Mucosa of descending colon (tissue), 3 donors: ENCODE data around the gene CDC42BPG. TPM values are rescaled to one million over a fixed set of nuclear protein-coding genes. Genes with fewer than 3 reads are reported as not detected.

Experiments used
- ATAC-seq: fragments of 200-7000 bp; cut with Tn5 transposase; one replicate; pipeline ENCODE4 v1.9.1; 2020; ENCODE audit warnings: mild to moderate bottlenecking, moderate library complexity
- DNase-seq, 3 donors: peaks; one replicate each; pipeline ENCODE4 v3.0.0-alpha.2; 2020
- H3K36me3 ChIP-seq: fragments of 200-600 bp; one replicate; pipeline ENCODE4 v1.8.0; 2021; ENCODE audit warnings: low read depth, mild to moderate bottlenecking
- H3K4me1 ChIP-seq: fragments of 200-600 bp; one replicate; pipeline ENCODE4 v1.8.0; 2021; ENCODE audit warnings: low read depth, mild to moderate bottlenecking
- H3K4me3 ChIP-seq: fragments of 200-600 bp; one replicate; pipeline ENCODE4 v1.8.0; 2021; ENCODE audit warnings: mild to moderate bottlenecking
- H3K9me3 ChIP-seq: fragments of 200-600 bp; one replicate; pipeline ENCODE4 v1.8.0; 2021; ENCODE audit warnings: mild to moderate bottlenecking
- CTCF ChIP-seq: fragments of 200-600 bp; IDR thresholded peaks from one replicate; pipeline ENCODE4 v1.8.0; 2022; ENCODE audit warnings: antibody characterized with exemption, mild to moderate bottlenecking
- intact Hi-C, 2 donors: fragments of 100-400 bp; cut with DNase I in 1 of 2; cut with micrococcal nuclease in 1 of 2; formaldehyde crosslinking; loops; one replicate each; pipeline versions ENCODE4 v1.11.0 to v1.11.1; 2022; cut with DNase I, micrococcal nuclease
- total RNA-seq, 3 donors: library from RNA; stranded (reverse); fragmentation: NEBNext Ultra II Directional in 2 of 3; extraction: Animal tissue kit (Norgen Biotek cat#: 25700) in 2 of 3; gene quantifications; one replicate each; pipeline versions ENCODE4 v1.2.1 to v1.2.4, GENCODE V29; 2021 to 2023
- donor health status: DM: no; HTN: no; CAD: no; lungs with moderate emphysema.
- donor health status: DM: no; HTN: no; CAD: no.
- donor health status: DM: no; HTN: yes; CAD: no.

Gene CDC42BPG
- total RNA-seq, 3 donors from 2014 or later = 24.3 to 73.1 (median 32.3) TPM

- no peak for TF ChIP-seq CTCF
- DNase-seq = peak; percentile 75 to 89 (median 83)
- ATAC-seq = peak; percentile 79
- Histone ChIP-seq H3K4me1 (peaks cover 52% of the 10 kb centered on the region), H3K4me3 (no peak overlapping the region), H3K36me3 (no peaks in the 10 kb centered on the region), H3K9me3 (no peaks in the 10 kb centered on the region)
- intact Hi-C loops = no loop called here
Measured at GRCh38 chr11:64854534-64855502, 10.4 kb upstream of the CDC42BPG start.

GRCh38 chr11:64854157-64854533, 9.7 kb upstream of the CDC42BPG start:
- TF ChIP-seq CTCF = no peak
- no peak overlapping the region for H3K4me3 ChIP-seq
- DNase-seq (peak in 1 of 3 donors; percentile 12), ATAC-seq (no peak)
- H3K4me1 ChIP-seq = peaks cover 57% of the 10 kb centered on the region
- no peaks in the 10 kb centered on the region for H3K9me3 ChIP-seq
- H3K36me3 ChIP-seq = no peaks in the 10 kb centered on the region
- intact Hi-C loops = no loop called here

- DNase-seq (peak in 2 of 3 donors; percentile 18 to 47), ATAC-seq (no peak)
- H3K4me1 ChIP-seq = peaks cover 57% of the 10 kb centered on the region
- no peak overlapping the region for H3K4me3 ChIP-seq
- no peaks in the 10 kb centered on the region for H3K36me3 ChIP-seq
- TF ChIP-seq CTCF = no peak
- intact Hi-C loops = no loop called here
- H3K9me3 ChIP-seq = no peaks in the 10 kb centered on the region
Measured at GRCh38 chr11:64853709-64854108, 9.3 kb upstream of the CDC42BPG start.

- no peak for TF ChIP-seq CTCF
- no peaks in the 10 kb centered on the region for H3K36me3 ChIP-seq
- H3K4me1 ChIP-seq = peaks cover 63% of the 10 kb centered on the region
- intact Hi-C loops = no loop called here
- ATAC-seq (no peak), DNase-seq (no peak)
- no peak overlapping the region for H3K4me3 ChIP-seq
- no peaks in the 10 kb centered on the region for H3K9me3 ChIP-seq
Measured at GRCh38 chr11:64852804-64853509, 8.5 kb upstream of the CDC42BPG start.

GRCh38 chr11:64851831-64852351, 7.4 kb upstream of the CDC42BPG start:
- peak; percentile 21 to 76 (median 40) for DNase-seq
- Histone ChIP-seq H3K36me3 (no peaks in the 10 kb centered on the region), H3K4me1 (peaks cover 65% of the 10 kb centered on the region), H3K4me3 (no peak overlapping the region), H3K9me3 (no peaks in the 10 kb centered on the region)
- TF ChIP-seq CTCF = no peak
- ATAC-seq = no peak
- intact Hi-C loops = no loop called here
